GM06990 (cell line): Measurements from ENCODE around the gene TENM4.

Source experiments
- DNase-seq: peaks from one replicate; pipeline ENCODE4 v3.0.0-alpha.2; 2011; ENCODE audit not compliant: insufficient read length; ENCODE audit errors: extremely low read depth
- H3K27me3 ChIP-seq: replicated peaks from 2 replicates; pipeline ENCODE4 v1.6.0; 2011; ENCODE audit warnings: low read length; ENCODE audit not compliant: control insufficient read depth, insufficient read depth
- H3K36me3 ChIP-seq: 2 replicates; pipeline ENCODE4 v1.5.1; 2011; ENCODE audit warnings: low read length; ENCODE audit not compliant: control insufficient read depth, insufficient read depth
- H3K4me3 ChIP-seq: replicated peaks from 2 replicates; pipeline ENCODE4 v1.5.1; 2011; ENCODE audit warnings: low read depth, mild to moderate bottlenecking, control low read depth, low read length
- TF ChIP-seq, protein P1 (sequence below): IDR thresholded peaks from 2 replicates; pipeline ENCODE4 v1.5.1; 2011; ENCODE audit warnings: low read length, control low read depth, mild to moderate bottlenecking, inconsistent platforms; ENCODE audit not compliant: insufficient read depth, poor library complexity, severe bottlenecking

TENM4 gene

GRCh38 chr11:78808923-78809322, 631.9 kb downstream of the TENM4 start:
- no peak for DNase-seq
- no peak overlapping the region for H3K4me3 ChIP-seq
- TF ChIP-seq, protein P1, sequence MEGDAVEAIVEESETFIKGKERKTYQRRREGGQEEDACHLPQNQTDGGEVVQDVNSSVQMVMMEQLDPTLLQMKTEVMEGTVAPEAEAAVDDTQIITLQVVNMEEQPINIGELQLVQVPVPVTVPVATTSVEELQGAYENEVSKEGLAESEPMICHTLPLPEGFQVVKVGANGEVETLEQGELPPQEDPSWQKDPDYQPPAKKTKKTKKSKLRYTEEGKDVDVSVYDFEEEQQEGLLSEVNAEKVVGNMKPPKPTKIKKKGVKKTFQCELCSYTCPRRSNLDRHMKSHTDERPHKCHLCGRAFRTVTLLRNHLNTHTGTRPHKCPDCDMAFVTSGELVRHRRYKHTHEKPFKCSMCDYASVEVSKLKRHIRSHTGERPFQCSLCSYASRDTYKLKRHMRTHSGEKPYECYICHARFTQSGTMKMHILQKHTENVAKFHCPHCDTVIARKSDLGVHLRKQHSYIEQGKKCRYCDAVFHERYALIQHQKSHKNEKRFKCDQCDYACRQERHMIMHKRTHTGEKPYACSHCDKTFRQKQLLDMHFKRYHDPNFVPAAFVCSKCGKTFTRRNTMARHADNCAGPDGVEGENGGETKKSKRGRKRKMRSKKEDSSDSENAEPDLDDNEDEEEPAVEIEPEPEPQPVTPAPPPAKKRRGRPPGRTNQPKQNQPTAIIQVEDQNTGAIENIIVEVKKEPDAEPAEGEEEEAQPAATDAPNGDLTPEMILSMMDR: no peak
- no peaks in the 10 kb centered on the region; the same call in 1 of the 2 replicates for H3K27me3 ChIP-seq
- H3K36me3 ChIP-seq: no peaks in the 10 kb centered on the region

- TF ChIP-seq, protein P1: no peak
- no peaks in the 10 kb centered on the region for H3K36me3 ChIP-seq
- H3K4me3 ChIP-seq: no peak overlapping the region
- no peak for DNase-seq
- H3K27me3 ChIP-seq: no peaks in the 10 kb centered on the region; the same call in 1 of the 2 replicates
Observed at GRCh38 chr11:78807351-78807750, 633.5 kb downstream of the TENM4 start.

DNA sequence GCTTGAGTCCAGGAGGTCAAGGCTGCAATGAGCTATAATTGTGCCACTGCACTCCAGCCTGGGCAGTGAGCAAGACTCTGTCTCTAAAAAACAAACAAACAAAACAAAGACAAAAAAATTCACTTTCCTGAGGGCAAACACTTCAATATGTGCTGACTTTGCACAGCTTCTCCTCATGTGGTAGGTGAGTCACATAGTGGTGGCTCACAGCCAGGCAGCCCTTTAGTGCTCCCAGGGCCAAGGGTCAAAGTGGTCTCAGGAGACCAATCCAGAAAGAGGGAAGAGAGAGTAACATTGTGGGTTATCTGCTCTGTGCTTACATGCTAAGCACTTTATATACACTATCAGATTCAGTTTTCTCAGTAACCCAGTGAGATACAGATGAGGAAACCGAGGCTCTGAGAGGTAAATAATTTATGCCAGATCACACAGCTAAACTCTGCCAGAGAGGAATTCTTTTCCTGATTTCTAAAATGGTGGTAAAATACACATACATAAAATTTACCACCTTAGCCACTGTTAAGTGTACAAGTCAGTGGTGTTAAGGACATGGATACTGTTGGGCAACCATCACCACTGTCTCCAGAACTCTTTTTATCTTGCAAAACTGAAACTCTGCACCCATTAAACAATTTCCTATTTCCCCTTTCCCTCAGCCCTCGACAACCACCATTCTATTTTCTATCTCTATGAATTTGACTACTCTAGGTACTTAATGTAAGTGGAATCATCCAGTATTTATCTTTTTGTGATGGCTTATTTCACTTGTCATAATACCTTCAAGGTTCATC, 634.4 kb downstream of the TENM4 start:
- DNase-seq: no peak
- TF ChIP-seq, protein P1: no peak
- Histone ChIP-seq H3K4me3 (no peak overlapping the region), H3K36me3 (no peaks in the 10 kb centered on the region), H3K27me3 (no peaks in the 10 kb centered on the region)

DNA sequence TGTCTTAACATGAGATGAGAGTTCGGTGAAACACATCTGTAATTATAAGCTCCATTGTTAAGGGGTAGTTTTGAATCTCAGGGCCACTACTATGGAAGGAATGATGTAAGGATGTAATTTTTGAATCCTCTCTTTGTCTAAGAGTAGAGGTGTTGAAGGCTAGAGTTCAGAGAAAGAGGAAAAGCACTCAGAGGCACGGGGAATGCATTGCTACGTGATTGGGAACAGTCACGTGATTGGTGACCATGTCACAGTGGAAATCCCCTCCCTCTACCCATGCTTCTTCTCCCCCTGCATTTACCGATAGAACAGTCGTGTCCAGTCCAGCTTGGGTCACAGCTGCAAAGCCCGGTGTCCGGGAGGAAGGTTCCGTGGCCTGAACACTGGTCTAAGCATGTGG, 635.8 kb downstream of the TENM4 start:
- TF ChIP-seq, protein P1: no peak
- Histone ChIP-seq H3K36me3 (no peaks in the 10 kb centered on the region), H3K27me3 (no peaks in the 10 kb centered on the region), H3K4me3 (no peak overlapping the region)
- DNase-seq: no peak

GRCh38 chr11:78803995-78804394, 636.8 kb downstream of the TENM4 start:
- Histone ChIP-seq H3K27me3 (no peaks in the 10 kb centered on the region), H3K36me3 (no peaks in the 10 kb centered on the region), H3K4me3 (no peak overlapping the region)
- TF ChIP-seq, protein P1: no peak
- no peak for DNase-seq
